Caco-2 (cell line): Measurements from ENCODE around the gene NPTN. TPM values are rescaled to one million over a fixed set of nuclear protein-coding genes. Genes with fewer than 3 reads are reported as not detected.

Experiments
- BruUV-seq: library from RNA; stranded (reverse); fragments of 400-500 nt; replicated peaks from 2 replicates; lab custom pipeline; 2021; lab: Mats Ljungman, UMichigan
- CTCF ChIA-PET: fragments of 300-600 bp; sonication (Branson Sonifier 250); formaldehyde crosslinking; loops from one replicate; lab custom pipeline; 2022; ENCODE audit warnings: antibody characterized with exemption; lab: Charles Lee
- POLR2A ChIA-PET: fragments of 300-600 bp; sonication (Branson Sonifier 250); formaldehyde crosslinking; loops from one replicate; lab custom pipeline; 2022; ENCODE audit warnings: antibody characterized with exemption; lab: Charles Lee
- DNase-seq, 2 experiments: peaks; one replicate each; pipeline versions ENCODE4 v3.0.0 to v3.0.0-alpha.2; 2020 to 2022
- H3K27me3 ChIP-seq: replicated peaks from 2 replicates; pipeline ENCODE4 v1.6.0; 2011; ENCODE audit warnings: low read length; ENCODE audit not compliant: control insufficient read depth, insufficient read depth
- H3K36me3 ChIP-seq: 2 replicates; pipeline ENCODE4 v1.5.1; 2011; ENCODE audit warnings: low read length; ENCODE audit not compliant: control insufficient read depth, insufficient read depth
- H3K4me1 ChIP-seq: fragments of 250-450 bp; sonication (Bioruptor Pico); 2 replicates; pipeline ENCODE4 v1.5.1; 2020; ENCODE audit warnings: mild to moderate bottlenecking
- H3K4me3 ChIP-seq: 2 replicates; pipeline ENCODE4 v1.5.1; 2011; ENCODE audit warnings: low read depth, mild to moderate bottlenecking, control low read depth, low read length
- H3K9me3 ChIP-seq: fragments of 250-450 bp; sonication (Bioruptor Pico); 2 replicates; pipeline ENCODE4 v1.5.1; 2020; ENCODE audit warnings: mild to moderate bottlenecking, moderate library complexity
- H3K27ac Mint-ChIP-seq: one replicate; pipeline ENCODE4 v1.8.0; 2022; ENCODE audit warnings: mixed read lengths; ENCODE audit not compliant: unreplicated experiment
- H3K27me3 Mint-ChIP-seq: one replicate; pipeline ENCODE4 v1.8.0; 2022; ENCODE audit warnings: mixed read lengths; ENCODE audit not compliant: insufficient read depth, unreplicated experiment
- H3K36me3 Mint-ChIP-seq: one replicate; pipeline ENCODE4 v1.8.0; 2022; ENCODE audit warnings: mild to moderate bottlenecking, mixed read lengths; ENCODE audit not compliant: insufficient read depth, unreplicated experiment
- H3K4me1 Mint-ChIP-seq: one replicate; pipeline ENCODE4 v1.8.0; 2022; ENCODE audit warnings: low read depth, mixed read lengths; ENCODE audit not compliant: unreplicated experiment
- H3K4me3 Mint-ChIP-seq: one replicate; pipeline ENCODE4 v1.8.0; 2022; ENCODE audit warnings: mild to moderate bottlenecking, moderate library complexity, mixed read lengths; ENCODE audit not compliant: unreplicated experiment
- H3K9me3 Mint-ChIP-seq: one replicate; pipeline ENCODE4 v1.8.0; 2022; ENCODE audit warnings: mixed read lengths; ENCODE audit not compliant: unreplicated experiment
- intact Hi-C: fragments of 100-400 bp; cut with micrococcal nuclease; formaldehyde crosslinking; loops from one replicate; pipeline ENCODE4 v1.10.0; 2022; ENCODE audit not compliant: unreplicated experiment
- total RNA-seq: library from RNA; stranded (reverse); gene quantifications from 2 replicates; pipeline ENCODE4 v1.2.3, GENCODE V29; 2022
- TF ChIP-seq, protein P1 (sequence below), 2 experiments: fragments of 200-600 bp in 1 of 2; IDR thresholded peaks; 1 replicate in 1 of 2; 2 replicates in 1 of 2; pipeline versions ENCODE4 v1.5.1 to v1.8.0; 2011 to 2022; ENCODE audit warnings: antibody characterized with exemption in 1 of 2, control low read depth in 1 of 2, inconsistent platforms in 1 of 2, low read depth in 1 of 2, low read length in 1 of 2, mild to moderate bottlenecking in 1 of 2, moderate library complexity in 1 of 2; ENCODE audit not compliant: insufficient read depth in 1 of 2, severe bottlenecking in 1 of 2, unreplicated experiment in 1 of 2

NPTN gene
- total RNA-seq, 1 experiment from 2014 or later: 124 TPM

DNA sequence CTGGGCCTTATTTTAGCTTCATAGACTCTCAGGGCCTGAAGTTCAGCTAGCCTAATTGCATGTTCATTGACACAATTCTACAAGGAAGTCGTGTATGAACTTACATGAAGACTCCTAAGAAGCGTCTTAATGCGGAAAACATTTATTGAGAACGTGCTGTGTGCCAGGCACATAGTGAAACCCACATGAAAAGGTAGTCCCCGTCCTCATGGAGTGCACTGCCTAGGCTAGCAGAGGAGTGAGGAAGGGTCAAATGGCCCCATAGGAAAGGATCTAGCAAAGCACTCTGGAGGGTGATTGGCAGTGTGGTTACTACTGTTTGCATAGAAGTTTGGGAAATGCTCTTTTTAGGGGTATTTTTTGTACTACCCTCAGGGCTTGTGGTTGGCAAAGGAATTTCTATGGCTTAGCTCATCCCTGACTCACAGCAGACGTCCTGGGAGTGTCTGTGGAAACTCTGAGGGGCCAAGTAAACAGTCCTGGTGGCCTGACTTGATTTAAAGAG, 854 bp upstream of the NPTN start:
- BruUV-seq: no TSS peak
- TF ChIP-seq, protein P1, sequence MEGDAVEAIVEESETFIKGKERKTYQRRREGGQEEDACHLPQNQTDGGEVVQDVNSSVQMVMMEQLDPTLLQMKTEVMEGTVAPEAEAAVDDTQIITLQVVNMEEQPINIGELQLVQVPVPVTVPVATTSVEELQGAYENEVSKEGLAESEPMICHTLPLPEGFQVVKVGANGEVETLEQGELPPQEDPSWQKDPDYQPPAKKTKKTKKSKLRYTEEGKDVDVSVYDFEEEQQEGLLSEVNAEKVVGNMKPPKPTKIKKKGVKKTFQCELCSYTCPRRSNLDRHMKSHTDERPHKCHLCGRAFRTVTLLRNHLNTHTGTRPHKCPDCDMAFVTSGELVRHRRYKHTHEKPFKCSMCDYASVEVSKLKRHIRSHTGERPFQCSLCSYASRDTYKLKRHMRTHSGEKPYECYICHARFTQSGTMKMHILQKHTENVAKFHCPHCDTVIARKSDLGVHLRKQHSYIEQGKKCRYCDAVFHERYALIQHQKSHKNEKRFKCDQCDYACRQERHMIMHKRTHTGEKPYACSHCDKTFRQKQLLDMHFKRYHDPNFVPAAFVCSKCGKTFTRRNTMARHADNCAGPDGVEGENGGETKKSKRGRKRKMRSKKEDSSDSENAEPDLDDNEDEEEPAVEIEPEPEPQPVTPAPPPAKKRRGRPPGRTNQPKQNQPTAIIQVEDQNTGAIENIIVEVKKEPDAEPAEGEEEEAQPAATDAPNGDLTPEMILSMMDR (IDR thresholded peaks at IDR 0.05; ENCODE audit: insufficient read depth in 1 of 2, low read depth in 1 of 2, low read length in 1 of 2, severe bottlenecking in 1 of 2, unreplicated experiment in 1 of 2): no peak
- Histone ChIP-seq H3K36me3 (no peaks in the 10 kb centered on the region), H3K4me3 (peak overlapping the region; percentile 31), H3K9me3 (no peaks in the 10 kb centered on the region), H3K27me3 (no peaks in the 10 kb centered on the region), H3K4me1 (peaks cover 25% of the 10 kb centered on the region)
- no peaks in the 10 kb centered on the region for H3K9me3 Mint-ChIP-seq
- intact Hi-C loops: loop anchor here (2.0 to 5.0 kb wide), 2 partner anchors 37 to 49 kb away; no protein-coding TSS in a partner anchor
- H3K27ac Mint-ChIP-seq: peak overlapping the region; percentile 98
- H3K4me3 Mint-ChIP-seq: peak overlapping the region; percentile 79
- ChIA-PET POLR2A (interaction anchor here (1.0 to 1.3 kb wide), 2 partner anchors 66 to 84 kb away, joined by 3 to 4 read pairs; no protein-coding TSS in a partner anchor), CTCF (interaction anchor here (0.5 to 2.2 kb wide), 7 partner anchors 22 to 73 kb away, joined by 3 to 10 read pairs (median 4); no protein-coding TSS in a partner anchor)
- H3K4me1 Mint-ChIP-seq: peaks cover 20% of the 10 kb centered on the region
- peaks cover 2% of the 10 kb centered on the region for H3K27me3 Mint-ChIP-seq
- H3K36me3 Mint-ChIP-seq: peaks cover 9% of the 10 kb centered on the region
- DNase-seq: peak in 1 of 2 experiments; percentile 15

DNA sequence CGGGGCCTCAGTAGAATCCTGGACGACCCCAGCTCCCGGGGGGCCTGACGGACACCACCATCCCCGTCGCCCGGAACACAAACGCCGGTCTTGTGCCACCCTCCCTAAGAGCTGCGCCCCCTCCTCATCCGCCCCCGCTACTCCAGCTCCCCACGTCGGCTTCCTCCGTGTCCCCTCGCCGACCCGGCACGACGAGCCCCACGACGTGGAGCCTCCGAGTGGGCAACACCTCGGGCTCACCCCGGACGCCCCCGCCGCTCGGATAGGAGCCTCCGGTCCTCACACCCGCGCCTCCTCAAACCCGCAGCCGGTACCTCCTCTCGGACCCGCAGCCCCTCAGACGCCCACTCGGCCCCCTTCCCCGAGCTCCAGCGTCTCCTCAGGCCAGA, 525 bp downstream of the NPTN start:
- Histone ChIP-seq H3K27me3 (no peaks in the 10 kb centered on the region), H3K9me3 (no peaks in the 10 kb centered on the region), H3K36me3 (no peaks in the 10 kb centered on the region), H3K4me1 (peaks cover 28% of the 10 kb centered on the region), H3K4me3 (peak overlapping the region; percentile 98)
- Mint-ChIP-seq H3K36me3 (peaks cover 9% of the 10 kb centered on the region), H3K27me3 (no peaks in the 10 kb centered on the region), H3K9me3 (no peaks in the 10 kb centered on the region), H3K4me1 (peaks cover 29% of the 10 kb centered on the region), H3K27ac (peak overlapping the region; percentile 98), H3K4me3 (peak overlapping the region; percentile 79)
- CTCF ChIA-PET: no interaction called here
- no TSS peak for BruUV-seq
- intact Hi-C loops: loop anchor here (2.0 to 5.0 kb wide), 2 partner anchors 35 to 50 kb away; no protein-coding TSS in a partner anchor
- POLR2A ChIA-PET: no interaction called here
- TF ChIP-seq, protein P1 (IDR thresholded peaks at IDR 0.05; ENCODE audit: insufficient read depth in 1 of 2, low read depth in 1 of 2, low read length in 1 of 2, severe bottlenecking in 1 of 2, unreplicated experiment in 1 of 2): no peak
- DNase-seq: peak in 1 of 2 experiments; percentile 7

DNA sequence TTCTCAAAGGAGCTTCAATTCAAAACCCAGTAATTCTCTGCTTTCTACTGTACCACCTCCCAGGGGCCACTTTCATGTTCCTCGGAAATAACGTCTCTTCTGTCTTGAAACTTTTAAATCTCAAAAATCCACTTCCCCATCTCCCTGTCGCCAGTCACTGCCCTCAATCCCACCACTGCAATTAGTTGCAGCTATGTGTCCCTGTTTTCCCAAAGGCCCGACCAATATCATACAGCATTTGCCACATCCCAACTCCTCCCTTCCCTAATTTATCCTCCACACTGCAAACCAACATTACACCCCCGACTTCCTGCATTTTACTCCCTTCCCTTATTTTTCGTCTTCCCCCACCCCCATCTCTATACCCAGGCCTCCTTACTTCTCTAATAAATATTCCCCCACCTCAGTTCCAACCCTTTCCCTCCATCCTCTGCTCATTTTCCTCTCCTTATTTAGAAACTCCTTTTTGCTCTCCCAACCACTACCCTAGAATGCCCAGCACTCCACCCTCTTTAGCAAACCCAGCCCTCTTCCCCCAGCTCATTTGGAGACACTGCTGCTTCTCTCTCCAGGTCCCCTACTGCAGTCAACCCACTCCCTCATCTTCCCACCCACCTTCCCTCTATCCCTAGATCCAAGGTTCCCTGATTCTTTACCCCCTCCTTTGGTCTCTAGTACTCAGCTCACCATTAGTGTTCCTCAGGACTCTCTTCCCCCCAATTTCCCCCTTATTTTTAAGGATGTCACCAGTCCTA, 1.1 kb downstream of the NPTN start:
- no peaks in the 10 kb centered on the region for H3K9me3 Mint-ChIP-seq
- no peaks in the 10 kb centered on the region for H3K9me3 ChIP-seq
- H3K27me3 ChIP-seq: no peaks in the 10 kb centered on the region
- TF ChIP-seq, protein P1 (IDR thresholded peaks at IDR 0.05; ENCODE audit: insufficient read depth in 1 of 2, low read depth in 1 of 2, low read length in 1 of 2, severe bottlenecking in 1 of 2, unreplicated experiment in 1 of 2): no peak
- peak overlapping the region; percentile 79 for H3K4me3 Mint-ChIP-seq
- ChIA-PET POLR2A (no interaction called here), CTCF (interaction anchor here (0.9 to 1.2 kb wide), 2 partner anchors 62 to 73 kb away, joined by 3 to 4 read pairs; no protein-coding TSS in a partner anchor)
- peaks cover 9% of the 10 kb centered on the region for H3K36me3 Mint-ChIP-seq
- peaks cover 28% of the 10 kb centered on the region for H3K4me1 ChIP-seq
- peak in 1 of 2 experiments; percentile 8 for DNase-seq
- BruUV-seq: no TSS peak
- peaks cover 29% of the 10 kb centered on the region for H3K4me1 Mint-ChIP-seq
- H3K27ac Mint-ChIP-seq: peak overlapping the region; percentile 98
- H3K27me3 Mint-ChIP-seq: no peaks in the 10 kb centered on the region
- H3K36me3 ChIP-seq: no peaks in the 10 kb centered on the region
- H3K4me3 ChIP-seq: peak overlapping the region; percentile 98
- intact Hi-C loops: loop anchor here (2.0 to 5.0 kb wide), 2 partner anchors 35 to 51 kb away; no protein-coding TSS in a partner anchor
